ENCODE data around the gene TMEM233. TPM values are rescaled to one million over a fixed set of nuclear protein-coding genes. Genes with fewer than 3 reads are reported as not detected.

The TMEM233 gene
- total RNA-seq, 4 donors from 2014 or later, result 0.38 TPM; not detected in 3

Small RNA genes lying within 50 kb of the gene (small RNA-seq; reads per million reads assigned to genes)
- 0 reads per million in 2 donors for gene RN7SKP197

Other genes with a start within 250 kb of the TMEM233 start
- gene PRKAB1, start 74.4 kb downstream of the TMEM233 start, total RNA-seq, result 100 to 1,000 TPM in 1 of 4 donors, 10 to 100 TPM in 3; 50.3 to 119 (median 76.2) TPM

All from Peyer's patch (tissue), 4 donors.